K562 (cell line): Measurements from ENCODE around the gene KIZ. TPM values are rescaled to one million over a fixed set of nuclear protein-coding genes. Genes with fewer than 3 reads are reported as not detected.

Experiments used
- ATAC-seq: fragments of 200-7000 bp; cut with Tn5 transposase; 3 replicates; pipeline ENCODE4 v1.9.1; 2020; ENCODE audit warnings: moderate library complexity
- BruUV-seq: library from RNA; stranded (reverse); fragments of 400-500 nt; replicated peaks from 2 replicates; lab custom pipeline; 2021; lab: Mats Ljungman, UMichigan
- CTCF ChIA-PET: fragments of 300-600 bp; formaldehyde crosslinking; extraction: SDS; loops from one replicate; lab custom pipeline; 2021; ENCODE audit warnings: low intra/inter-chr PET ratio; lab: Yijun Ruan, JAX
- POLR2A ChIA-PET: fragments of 300-600, 350-650 bp; sonication (Branson Sonifier 250); formaldehyde crosslinking; extraction: SDS; loops from one replicate; lab custom pipeline; 2021; ENCODE audit warnings: antibody characterized with exemption, inconsistent platforms; lab: Yijun Ruan, JAX
- DNase-seq, 4 experiments: peaks; one replicate each; pipeline versions ENCODE4 v3.0.0 to v3.0.0-alpha.2; 2011 to 2018; ENCODE audit warnings: low spot score in 3 of 4, mixed read lengths in 3 of 4; ENCODE audit errors: extremely low read depth in 1 of 4
- FAIRE-seq: peaks from 2 replicates; lab custom pipeline; 2011; peaks lifted over from hg19 to GRCh38; lab: Jason Lieb, UNC
- H2AFZ ChIP-seq: 2 replicates; pipeline ENCODE4 v1.6.0; 2011; ENCODE audit warnings: low read depth, low read length, control low read depth, inconsistent platforms
- H3K27ac ChIP-seq: fragments of 200-600 bp; 3 replicates; pipeline ENCODE4 v1.8.0; 2011; ENCODE audit warnings: low read depth, mild to moderate bottlenecking, control low read depth, inconsistent platforms, low read length, moderate library complexity, mixed read lengths; ENCODE audit errors: extremely low read depth
- H3K27me3 ChIP-seq, 2 experiments: fragments of 300-600 bp in 1 of 2; 2 replicates in 1 of 2; 3 replicates in 1 of 2; pipeline versions ENCODE4 v1.6.0 to v1.8.0; 2011; ENCODE audit warnings: inconsistent platforms in 2 of 2, low read length in 2 of 2, mild to moderate bottlenecking in 1 of 2, mixed read lengths in 1 of 2, moderate library complexity in 1 of 2; ENCODE audit not compliant: control insufficient read depth in 2 of 2, insufficient read depth in 2 of 2
- H3K36me3 ChIP-seq: fragments of 300-600 bp; 3 replicates; pipeline ENCODE4 v1.8.0; 2011; ENCODE audit warnings: mild to moderate bottlenecking, low read length, inconsistent platforms; ENCODE audit not compliant: control insufficient read depth, insufficient read depth
- H3K4me1 ChIP-seq, 2 experiments: fragments of 200-600 bp in 1 of 2; replicated peaks in 1 of 2; 2 replicates in 1 of 2; 3 replicates in 1 of 2; pipeline versions ENCODE4 v1.5.1 to v1.8.0; 2011; ENCODE audit warnings: inconsistent platforms in 2 of 2, low read length in 2 of 2, mild to moderate bottlenecking in 1 of 2, mixed read lengths in 1 of 2, moderate library complexity in 1 of 2; ENCODE audit not compliant: control insufficient read depth in 2 of 2, insufficient read depth in 2 of 2
- H3K4me2 ChIP-seq: 2 replicates; pipeline ENCODE4 v1.6.1; 2011; ENCODE audit warnings: low read length, control low read depth, inconsistent platforms, mixed read lengths; ENCODE audit not compliant: insufficient read depth
- H3K4me3 ChIP-seq: fragments of 200-600 bp; sonication (generic), shearing (Covaris generic); 2 replicates; pipeline ENCODE4 v1.5.1; 2016; ENCODE audit warnings: control low read depth, inconsistent platforms
- H3K79me2 ChIP-seq: fragments of 200-600 bp; 3 replicates; pipeline ENCODE4 v1.8.0; 2011; ENCODE audit warnings: low read length, inconsistent platforms; ENCODE audit not compliant: control insufficient read depth, insufficient read depth
- H3K9ac ChIP-seq, 2 experiments: 2 replicates each; pipeline versions ENCODE4 v1.6.0 to v1.6.1; 2011; ENCODE audit warnings: low read depth in 2 of 2, low read length in 2 of 2, control low read depth in 1 of 2, inconsistent platforms in 1 of 2, mild to moderate bottlenecking in 1 of 2, mixed read lengths in 1 of 2; ENCODE audit not compliant: insufficient read depth in 1 of 2
- H3K9me1 ChIP-seq: one replicate; pipeline ENCODE4 v1.6.0; 2011; ENCODE audit warnings: inconsistent platforms, mild to moderate bottlenecking, low read length, moderate library complexity; ENCODE audit not compliant: control insufficient read depth, insufficient read depth
- H3K9me3 ChIP-seq: replicated peaks from 2 replicates; pipeline ENCODE4 v1.5.1; 2011; ENCODE audit warnings: low read depth, low read length, inconsistent platforms; ENCODE audit not compliant: control insufficient read depth, insufficient read depth
- H4K20me1 ChIP-seq: replicated peaks from 2 replicates; pipeline ENCODE4 v1.6.1; 2011; ENCODE audit warnings: low read length, inconsistent platforms, mixed read lengths; ENCODE audit not compliant: control insufficient read depth, insufficient read depth
- SMAD3 ChIP-seq: fragments of 450-650 bp; formaldehyde crosslinking; conservative IDR thresholded peaks from 2 replicates; pipeline ENCODE4 v1.4.0; 2020; ENCODE audit warnings: mild to moderate bottlenecking
- ZNF121 ChIP-seq: sonication (generic); formaldehyde crosslinking; conservative IDR thresholded peaks from 2 replicates; pipeline ENCODE4 v1.8.0; 2022; ENCODE audit warnings: missing genetic modification reagents
- WGBS: fragments of 100-300 bp; shearing (Covaris generic); methylation state at CpG from one replicate; pipeline ENCODE4 v1.1.6; 2016; ENCODE audit warnings: low coverage, mixed read lengths; ENCODE audit not compliant: insufficient coverage; ENCODE audit errors: missing lambda C conversion rate; 5-methylcytosine and 5-hydroxymethylcytosine counted together
- in situ Hi-C: fragments of 300-500 bp; cut with MboI; formaldehyde crosslinking; loops from 4 replicates; pipeline ENCODE4 v1.15.0; 2018; ENCODE audit warnings: inconsistent platforms, mixed read lengths
- intact Hi-C: fragments of 100-400 bp; cut with micrococcal nuclease; formaldehyde crosslinking; loops from 2 replicates; pipeline ENCODE4 v1.14.2; 2022
- polyA plus RNA-seq, 8 experiments: library from polyadenylated mRNA; depleted of rRNA in 4 of 8; stranded (reverse) in 5 of 8; unstranded in 3 of 8; fragments of >200 nt; fragmentation: Nextera tagmentation in 2 of 8; fragmentation: Illumina TruSeq in 1 of 8; extraction: Ambion mirVana in 2 of 8; extraction: Trizol in 1 of 8; gene quantifications; 2 replicates each; pipeline versions ENCODE4 v1.2.1 to v1.2.3, GENCODE V29; 2011 to 2014; ENCODE audit warnings: inconsistent platforms in 1 of 8, missing spikeins in 1 of 8
- total RNA-seq, 7 experiments: library from RNA; depleted of rRNA in 6 of 7; stranded (reverse); fragments of >200 nt in 6 of 7; fragmentation: Illumina TruSeq in 2 of 7; extraction: Trizol in 2 of 7; gene quantifications; 2 replicates each; pipeline versions ENCODE4 v1.2.1 to v1.2.3, GENCODE V29; 2011 to 2021; ENCODE audit warnings: low replicate concordance in 1 of 7
- TF ChIP-seq, protein P1 (sequence below), 2 experiments: fragments of 250-450 bp in 1 of 2; fragments of 450-650 bp in 1 of 2; sonication (Bioruptor Pico) in 1 of 2; IDR thresholded peaks; 2 replicates each; pipeline versions ENCODE4 v1.6.1 to v1.8.0; 2016 to 2021; ENCODE audit warnings: mild to moderate bottlenecking in 2 of 2, moderate library complexity in 2 of 2, missing compliant biosample characterization in 1 of 2, missing genetic modification characterization in 1 of 2

Gene KIZ
- total and polyA plus RNA-seq, 9 of the 15 experiments (the other 6 are each of a cell fraction or from before 2014, with no cell fraction given), result 4.9 to 21.1 (median 13.5) TPM

DNA sequence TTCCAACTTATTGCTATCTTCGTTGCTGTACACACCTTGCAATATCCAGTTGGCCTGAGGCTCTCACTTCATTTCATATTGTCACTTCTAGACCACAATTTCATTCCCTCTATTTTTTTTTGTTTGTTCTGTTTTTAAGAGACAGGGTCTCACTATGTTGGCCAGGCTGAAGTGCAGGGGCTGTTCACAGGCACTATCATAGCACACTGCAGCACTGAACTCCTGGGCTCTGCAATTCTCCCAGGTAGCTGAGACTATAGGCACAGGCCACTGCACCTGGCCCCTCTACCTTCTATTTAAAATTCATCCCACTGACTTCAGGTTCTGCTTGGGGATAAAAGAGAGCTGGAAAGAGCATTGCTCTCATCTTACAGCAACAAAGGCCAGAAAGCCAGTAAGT, 15.1 kb upstream of the KIZ start:
- no peaks in the 10 kb centered on the region for H3K79me2 ChIP-seq
- intact Hi-C loops (no loop called here), in situ Hi-C loops (no loop called here)
- no peaks in the 10 kb centered on the region for H3K9me3 ChIP-seq
- ATAC-seq (no peak), FAIRE-seq (no peak), DNase-seq (no peak)
- H3K27ac ChIP-seq, result no peak overlapping the region
- 0 out of 2 replicates have a peak, but pooled peaks have one; percentile 6 for TF ChIP-seq ZNF121
- TF ChIP-seq, protein P1, sequence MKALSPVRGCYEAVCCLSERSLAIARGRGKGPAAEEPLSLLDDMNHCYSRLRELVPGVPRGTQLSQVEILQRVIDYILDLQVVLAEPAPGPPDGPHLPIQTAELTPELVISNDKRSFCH (CRISPR knock-in tag; IDR thresholded peaks at IDR 0.05), result no peak
- TF ChIP-seq, protein P1 (tag; IDR thresholded peaks at IDR 0.05), result no peak
- no peaks in the 10 kb centered on the region for H4K20me1 ChIP-seq
- ChIA-PET POLR2A (no interaction called here), CTCF (no interaction called here)
- H3K27me3 ChIP-seq, result peaks cover 4 to 6% of the 10 kb centered on the region in 2 experiments; a peak in 2 of 5 replicates
- H3K9ac ChIP-seq, result no peak overlapping the region
- H2AFZ ChIP-seq, result no peak overlapping the region
- no peak overlapping the region for H3K4me2 ChIP-seq
- H3K4me1 ChIP-seq, result peaks cover 0 to 5% of the 10 kb centered on the region in 2 experiments; a peak in 1 of 5 replicates
- no peaks in the 10 kb centered on the region for H3K36me3 ChIP-seq
- WGBS, result 0% methylated on average over 1 of the region's 1 CpG
- no peaks in the 10 kb centered on the region for H3K9me1 ChIP-seq
- no TSS peak for BruUV-seq
- H3K4me3 ChIP-seq, result no peak overlapping the region

DNA sequence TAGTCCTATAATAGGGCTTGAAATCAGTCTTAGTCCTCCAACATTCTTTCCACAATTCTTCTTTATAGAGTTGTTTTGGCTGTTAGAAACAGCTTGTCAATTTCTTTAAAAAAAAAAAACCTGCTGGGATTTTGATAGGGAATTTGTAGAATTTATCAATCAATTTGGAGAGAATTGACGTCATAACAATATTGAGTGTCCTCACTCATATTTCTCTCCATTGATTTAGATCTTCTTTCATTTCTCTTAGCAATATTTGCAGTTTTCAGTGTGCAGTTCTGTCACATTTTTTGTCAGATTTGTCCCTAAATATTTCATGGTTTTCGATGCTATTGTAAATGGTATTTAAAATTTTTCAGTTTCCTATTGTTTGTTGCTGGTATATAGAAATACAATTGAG, 14.5 kb upstream of the KIZ start:
- ChIA-PET CTCF (no interaction called here), POLR2A (no interaction called here)
- H2AFZ ChIP-seq, result no peak overlapping the region
- H3K4me2 ChIP-seq, result no peak overlapping the region
- H3K27ac ChIP-seq, result no peak overlapping the region
- no peaks in the 10 kb centered on the region for H3K4me1 ChIP-seq
- no peaks in the 10 kb centered on the region for H3K9me3 ChIP-seq
- ATAC-seq (no peak), FAIRE-seq (no peak), DNase-seq (no peak)
- intact Hi-C loops, result no loop called here
- in situ Hi-C loops, result no loop called here
- no peak for TF ChIP-seq SMAD3 (CRISPR knock-in tag)
- no TSS peak for BruUV-seq
- H3K27me3 ChIP-seq, result peaks cover 0 to 3% of the 10 kb centered on the region in 2 experiments; a peak in 1 of 5 replicates
- H3K9ac ChIP-seq, result no peak overlapping the region
- no peaks in the 10 kb centered on the region for H3K79me2 ChIP-seq
- H3K4me3 ChIP-seq, result no peak overlapping the region
- H3K36me3 ChIP-seq, result no peaks in the 10 kb centered on the region
- WGBS, result 4% methylated on average over 2 of the region's 2 CpGs
- no peaks in the 10 kb centered on the region for H3K9me1 ChIP-seq
- H4K20me1 ChIP-seq, result no peaks in the 10 kb centered on the region
